H1 (cell line): ENCODE data around the gene MT1X. TPM values are rescaled to one million over a fixed set of nuclear protein-coding genes. Genes with fewer than 3 reads are reported as not detected.

ENCODE experiments used
- CTCF ChIA-PET: fragments of 300-600 bp; sonication (Branson Sonifier 250); formaldehyde crosslinking; loops from one replicate; lab custom pipeline; 2021; ENCODE audit not compliant: partially characterized antibody; lab: Charles Lee
- POLR2A ChIA-PET: fragments of 300-600 bp; sonication (Branson Sonifier 250); formaldehyde crosslinking; loops from one replicate; lab custom pipeline; 2021; ENCODE audit warnings: inconsistent platforms; ENCODE audit not compliant: partially characterized antibody; lab: Charles Lee
- DNase-seq, 2 experiments: peaks; one replicate each; pipeline versions ENCODE4 v3.0.0 to v3.0.0-alpha.2; 2010 to 2022; ENCODE audit warnings: low spot score in 2 of 2, low read depth in 1 of 2, mixed read lengths in 1 of 2
- FAIRE-seq: peaks from 2 replicates; lab custom pipeline; 2011; peaks lifted over from hg19 to GRCh38; lab: Jason Lieb, UNC
- H2AFZ ChIP-seq: 2 replicates; pipeline ENCODE4 v1.8.1; 2012; ENCODE audit warnings: low read length, inconsistent platforms
- H2AK5ac ChIP-seq: 2 replicates; pipeline ENCODE4 v1.6.1; 2013; ENCODE audit warnings: low read depth, low read length
- H2BK120ac ChIP-seq: replicated peaks from 2 replicates; pipeline ENCODE3; 2013; ENCODE audit warnings: low read depth, low read length, inconsistent platforms
- H2BK12ac ChIP-seq: 2 replicates; pipeline ENCODE4 v1.6.1; 2013; ENCODE audit warnings: low read depth, low read length
- H2BK15ac ChIP-seq: 2 replicates; pipeline ENCODE4 v1.6.1; 2013; ENCODE audit warnings: low read length
- H2BK20ac ChIP-seq: 2 replicates; pipeline ENCODE4 v1.6.1; 2013; ENCODE audit warnings: low read length
- H2BK5ac ChIP-seq: 2 replicates; pipeline ENCODE4 v1.6.1; 2013; ENCODE audit warnings: low read depth, low read length
- H3K14ac ChIP-seq: 2 replicates; pipeline ENCODE4 v1.6.1; 2013; ENCODE audit warnings: inconsistent platforms; ENCODE audit not compliant: insufficient read length
- H3K18ac ChIP-seq: 2 replicates; pipeline ENCODE4 v1.6.1; 2013; ENCODE audit warnings: low read length; ENCODE audit errors: extremely low read depth
- H3K23ac ChIP-seq: 2 replicates; pipeline ENCODE4 v1.6.1; 2013; ENCODE audit warnings: inconsistent platforms; ENCODE audit not compliant: insufficient read length
- H3K23me2 ChIP-seq: 2 replicates; pipeline ENCODE4 v1.6.1; 2013; ENCODE audit warnings: low read depth, low read length
- H3K27ac ChIP-seq: 2 replicates; pipeline ENCODE4 v1.6.1; 2011; ENCODE audit warnings: low read depth, low read length, inconsistent platforms
- H3K27me3 ChIP-seq, 4 experiments: replicated peaks in 1 of 4; 1 replicate in 1 of 4; 2 replicates in 3 of 4; pipeline versions ENCODE4 v1.6.1 to v1.8.1; 2011 to 2013; ENCODE audit warnings: low read length in 3 of 4, mild to moderate bottlenecking in 3 of 4, inconsistent platforms in 2 of 4, mixed read lengths in 2 of 4, moderate library complexity in 1 of 4; ENCODE audit not compliant: control insufficient read depth in 3 of 4, insufficient read depth in 3 of 4; ENCODE audit errors: extremely low read depth in 1 of 4
- H3K36me3 ChIP-seq, 4 experiments: 2 replicates each; pipeline versions ENCODE4 v1.6.1 to v1.8.1; 2011 to 2013; ENCODE audit warnings: mild to moderate bottlenecking in 4 of 4, low read length in 3 of 4, moderate library complexity in 2 of 4, control low read depth in 1 of 4, inconsistent platforms in 1 of 4; ENCODE audit not compliant: insufficient read depth in 4 of 4, control insufficient read depth in 2 of 4
- H3K4ac ChIP-seq: replicated peaks from 2 replicates; pipeline ENCODE3; 2013; ENCODE audit warnings: low read length, low read depth, mixed read lengths, inconsistent platforms; ENCODE audit not compliant: insufficient read length
- H3K4me1 ChIP-seq, 4 experiments: replicated peaks in 1 of 4; 1 replicate in 1 of 4; 2 replicates in 3 of 4; pipeline versions ENCODE4 v1.6.1 to v1.8.1; 2011 to 2013; ENCODE audit warnings: low read length in 3 of 4, inconsistent platforms in 2 of 4, mixed read lengths in 1 of 4; ENCODE audit not compliant: insufficient read depth in 4 of 4, control insufficient read depth in 3 of 4
- H3K4me2 ChIP-seq, 2 experiments: 2 replicates each; pipeline versions ENCODE4 v1.6.1 to v1.8.1; 2011 to 2013; ENCODE audit warnings: low read depth in 2 of 2, low read length in 2 of 2, control low read depth in 1 of 2, inconsistent platforms in 1 of 2, mild to moderate bottlenecking in 1 of 2; ENCODE audit not compliant: insufficient read depth in 1 of 2
- H3K4me3 ChIP-seq, 4 experiments: fragments of 200-600, 300-600 bp in 1 of 4; sonication (generic), shearing (Covaris generic), sonication (Bioruptor Twin) in 1 of 4; 2 replicates each; pipeline versions ENCODE4 v1.5.1 to v1.8.1; 2011 to 2016; ENCODE audit warnings: low read length in 4 of 4, low read depth in 3 of 4, control low read depth in 2 of 4, inconsistent platforms in 2 of 4, mild to moderate bottlenecking in 2 of 4, mixed read lengths in 1 of 4, moderate library complexity in 1 of 4; ENCODE audit not compliant: insufficient read depth in 2 of 4; ENCODE audit errors: extremely low read depth in 1 of 4
- H3K56ac ChIP-seq: replicated peaks from 2 replicates; pipeline ENCODE3; 2013; ENCODE audit warnings: low read depth, mild to moderate bottlenecking, mixed read lengths, low read length, inconsistent platforms; ENCODE audit not compliant: insufficient read length
- H3K79me1 ChIP-seq: 2 replicates; pipeline ENCODE4 v1.6.1; 2013; ENCODE audit warnings: low read depth, low read length, control low read depth
- H3K79me2 ChIP-seq, 2 experiments: 2 replicates each; pipeline versions ENCODE4 v1.6.1 to v1.8.1; 2012 to 2013; ENCODE audit warnings: low read length in 2 of 2, mild to moderate bottlenecking in 2 of 2, inconsistent platforms in 1 of 2; ENCODE audit not compliant: insufficient read depth in 2 of 2, control insufficient read depth in 1 of 2
- H3K9ac ChIP-seq, 4 experiments: replicated peaks in 1 of 4; 1 replicate in 1 of 4; 2 replicates in 3 of 4; pipeline versions ENCODE4 v1.6.1 to v1.8.1; 2011 to 2013; ENCODE audit warnings: low read depth in 3 of 4, low read length in 3 of 4, control low read depth in 2 of 4, mild to moderate bottlenecking in 2 of 4, moderate library complexity in 2 of 4, inconsistent platforms in 1 of 4; ENCODE audit errors: extremely low read depth in 1 of 4
- H3K9me3 ChIP-seq, 2 experiments: 2 replicates each; pipeline versions ENCODE4 v1.6.1 to v1.8.1; 2012 to 2013; ENCODE audit warnings: mild to moderate bottlenecking in 2 of 2, moderate library complexity in 2 of 2, control low read depth in 1 of 2, inconsistent platforms in 1 of 2, low read depth in 1 of 2, low read length in 1 of 2, mixed read lengths in 1 of 2; ENCODE audit not compliant: insufficient read depth in 2 of 2
- H4K20me1 ChIP-seq, 2 experiments: replicated peaks in 1 of 2; 2 replicates each; pipeline versions ENCODE3 to v1.8.1; 2011 to 2013; ENCODE audit warnings: inconsistent platforms in 2 of 2, low read length in 2 of 2, mild to moderate bottlenecking in 1 of 2; ENCODE audit not compliant: insufficient read depth in 2 of 2, control insufficient read depth in 1 of 2
- H4K5ac ChIP-seq: 2 replicates; pipeline ENCODE4 v1.6.1; 2013; ENCODE audit warnings: low read length, low read depth, mixed read lengths, inconsistent platforms; ENCODE audit not compliant: insufficient read length
- H4K8ac ChIP-seq: 2 replicates; pipeline ENCODE4 v1.8.0; 2013; ENCODE audit warnings: mild to moderate bottlenecking, moderate library complexity, low read length, inconsistent platforms; ENCODE audit not compliant: insufficient read depth; ENCODE audit errors: extremely low read depth
- H4K91ac ChIP-seq: replicated peaks from 2 replicates; pipeline ENCODE3; 2013; ENCODE audit warnings: low read length, mixed read lengths, inconsistent platforms; ENCODE audit not compliant: insufficient read length
- CBX8 ChIP-seq: fragments of 300-800, 300-1000 bp; sonication (generic); IDR thresholded peaks from 2 replicates; pipeline ENCODE4 v1.7.1; 2016; ENCODE audit warnings: low read depth, low read length, borderline replicate concordance
- CTBP2 ChIP-seq: IDR thresholded peaks from 2 replicates; pipeline ENCODE4 v1.7.0; 2011; ENCODE audit warnings: borderline replicate concordance, mild to moderate bottlenecking, moderate library complexity, mixed read lengths, low read length; ENCODE audit not compliant: insufficient read depth, insufficient read length
- GABPA ChIP-seq: IDR thresholded peaks from 2 replicates; pipeline ENCODE4 v1.6.1; 2011; ENCODE audit warnings: mild to moderate bottlenecking, low read length, moderate library complexity, borderline replicate concordance; ENCODE audit not compliant: insufficient read depth
- JUN ChIP-seq: IDR thresholded peaks from 2 replicates; pipeline ENCODE4 v1.6.1; 2011; ENCODE audit warnings: low read depth, mild to moderate bottlenecking, improper control_type of control experiment, low read length
- KDM5A ChIP-seq: fragments of 200-600 bp; IDR thresholded peaks from 2 replicates; pipeline ENCODE4 v1.7.1; 2012; ENCODE audit warnings: mild to moderate bottlenecking, low read length, inconsistent platforms, mixed read lengths
- POLR2AphosphoS5 ChIP-seq: IDR thresholded peaks from 2 replicates; pipeline ENCODE4 v1.6.1; 2011; ENCODE audit warnings: low read depth, low read length
- RBBP5 ChIP-seq: IDR thresholded peaks from 2 replicates; pipeline ENCODE4 v1.7.1; 2012; ENCODE audit warnings: low read depth, mild to moderate bottlenecking, inconsistent platforms, low read length, moderate library complexity, borderline replicate concordance
- RFX5 ChIP-seq: IDR thresholded peaks from 2 replicates; pipeline ENCODE4 v1.6.1; 2011; ENCODE audit warnings: low read depth, low read length, improper control_type of control experiment, borderline replicate concordance
- SIN3A ChIP-seq, 2 experiments: IDR thresholded peaks in 1 of 2; conservative IDR thresholded peaks in 1 of 2; 2 replicates each; pipeline ENCODE4 v1.6.1; 2011 to 2012; ENCODE audit warnings: low read length in 2 of 2, improper control_type of control experiment in 1 of 2, low read depth in 1 of 2, mild to moderate bottlenecking in 1 of 2
- SUZ12 ChIP-seq: fragments of 200-600 bp; sonication (generic); IDR thresholded peaks from 2 replicates; pipeline ENCODE4 v1.6.1; 2012; ENCODE audit warnings: mild to moderate bottlenecking, inconsistent platforms, low read length, moderate library complexity, mixed read lengths
- WGBS, 2 experiments: shearing (Covaris generic) in 1 of 2; methylation state at CpG; one replicate each; pipeline versions ENCODE4 v1.1.6 to v1.1.7; 2013 to 2015; ENCODE audit warnings: low lambda C conversion rate in 2 of 2, mixed read lengths in 2 of 2, inconsistent platforms in 1 of 2, low coverage in 1 of 2, missing lambda C conversion rate in 1 of 2; ENCODE audit not compliant: insufficient replicate concordance in 2 of 2, insufficient coverage in 1 of 2, insufficient read length in 1 of 2; ENCODE audit errors: extremely low coverage in 1 of 2, missing lambda C conversion rate in 1 of 2; 5-methylcytosine and 5-hydroxymethylcytosine counted together
- polyA plus RNA-seq, 7 experiments: library from polyadenylated mRNA; depleted of rRNA in 3 of 7; stranded (reverse) in 5 of 7; unstranded in 2 of 7; fragments of >200 nt in 5 of 7; fragments of 200-250 nt in 2 of 7; gene quantifications; 1 replicate in 5 of 7; 2 replicates in 1 of 7; 4 replicates in 1 of 7; pipeline versions ENCODE4 v1.2.1 to v1.2.3, GENCODE V29; 2011 to 2013; ENCODE audit warnings: missing spikeins in 2 of 7, mixed read lengths in 2 of 7
- total RNA-seq: library from RNA; stranded (reverse); fragmentation: NEBNext Ultra II Directional; extraction: Animal tissue kit (Norgen Biotek cat#: 25700); gene quantifications from 2 replicates; pipeline ENCODE4 v1.2.1, GENCODE V29; 2021

Gene MT1X
- total and polyA plus RNA-seq, 2 of the 8 experiments (the other 6 are each of a cell fraction or from before 2014, with no cell fraction given): 52.4 to 1,060 TPM

- Histone ChIP-seq H3K14ac (peak within 1 kb of the TSS; percentile 0), H3K27ac (peak within 1 kb of the TSS; percentile 82), H3K18ac (peak within 1 kb of the TSS; percentile 83), H2BK120ac (no peak within 1 kb of the TSS), H3K4me2 (peak within 1 kb of the TSS; percentile 87 to 89), H2AFZ (peak within 1 kb of the TSS; percentile 94), H3K4me1 (peaks cover 0 to 3% (median 2%) of the 10 kb centered on the region in 4 experiments; a peak in 2 of 7 replicates), H3K23ac (no peak within 1 kb of the TSS), H4K5ac (no peak within 1 kb of the TSS), H3K4ac (peak within 1 kb of the TSS; percentile 60), H3K23me2 (peaks cover 12% of the 10 kb centered on the region), H2BK15ac (no peak within 1 kb of the TSS), H2AK5ac (0 out of 2 replicates have a peak within 1 kb of the TSS, but pooled peaks have one; percentile 75), H2BK20ac (no peak within 1 kb of the TSS), H4K91ac (peak within 1 kb of the TSS; percentile 49), H4K20me1 (peaks cover 0 to 14% of the 10 kb centered on the region in 2 experiments), H3K4me3 (peak within 1 kb of the TSS; percentile 79 to 93 (median 86)), H3K9me3 (no peaks in the 10 kb centered on the region), H2BK5ac (peak within 1 kb of the TSS; percentile 90; the same call in 1 of the 2 replicates), H2BK12ac (0 out of 2 replicates have a peak within 1 kb of the TSS, but pooled peaks have one; percentile 27), H3K36me3 (no peaks in the 10 kb centered on the region), H3K9ac (peak within 1 kb of the TSS; percentile 79 to 86 (median 82)), H3K27me3 (no peaks in the 10 kb centered on the region), H3K79me1 (peaks cover 14% of the 10 kb centered on the region; the same call in 1 of the 2 replicates), H3K79me2 (peaks cover 24 to 49% of the 10 kb centered on the region in 2 experiments), H4K8ac (peak within 1 kb of the TSS; percentile 90), H3K56ac (peak within 1 kb of the TSS; percentile 79)
- DNase-seq (peak; percentile 73 to 87), FAIRE-seq (no peak)
- ChIA-PET POLR2A (interaction anchor here (0.8 to 1.8 kb wide), 7 partner anchors 10 to 203 kb away, joined by 3 to 8 read pairs (median 4); partner anchors contain the start of gene MT1X), CTCF (no interaction called here)
- 2% methylated on average over 43 of the region's 70 CpGs; no CpG with 5 or more reads in 1 of the 2 experiments for WGBS, 2 experiments
- peak; percentile 83 for TF ChIP-seq POLR2AphosphoS5
- TF ChIP-seq SIN3A (conservative IDR thresholded peaks at IDR 0.05 in 1 of 2, IDR thresholded peaks at IDR 0.05 in 1 of 2; ENCODE audit: low read depth in 1 of 2, low read length in 2 of 2): peak in 1 of 2 experiments; percentile 35; a peak in 1 of 4 replicates
- no peak for TF ChIP-seq CBX8
- TF ChIP-seq KDM5A: 0 out of 2 replicates have a peak, but pooled peaks have one; percentile 11
- no peak for TF ChIP-seq RFX5
- TF ChIP-seq GABPA: no peak
- TF ChIP-seq SUZ12: no peak
- no peak for TF ChIP-seq CTBP2
- no peak for TF ChIP-seq JUN
- TF ChIP-seq RBBP5: peak; percentile 86
These were observed 47.7 kb downstream of the MT1X start, which contains the start of gene NUP93 for GRCh38 chr16:56729735-56730662. Gene NUP93, plus strand, starts transcription at chr16:56730129. Its CDS starts 18,119 bp downstream, at chr16:56748248.
